DOHH2 (cell line): Measurements from ENCODE around the gene GPC1.

Source experiments
- H3F3A ChIP-seq: fragments of 200-600 bp; sonication (generic), shearing (Covaris generic); 2 replicates; pipeline ENCODE4 v1.6.0; 2016; ENCODE audit warnings: antibody characterized with exemption, mild to moderate bottlenecking; ENCODE audit not compliant: control insufficient read depth, insufficient read depth
- H3K27ac ChIP-seq: fragments of 200-600 bp; sonication (generic); 2 replicates; pipeline ENCODE4 v1.5.1; 2014; ENCODE audit warnings: low read depth, mild to moderate bottlenecking, low read length, moderate library complexity
- H3K27me3 ChIP-seq: fragments of 200-600 bp; sonication (generic); 2 replicates; pipeline ENCODE4 v1.6.1; 2014; ENCODE audit warnings: mild to moderate bottlenecking, low read length, mixed read lengths; ENCODE audit not compliant: control insufficient read depth
- H3K36me3 ChIP-seq: fragments of 200-600 bp; sonication (generic); 2 replicates; pipeline ENCODE4 v1.6.1; 2014; ENCODE audit warnings: mild to moderate bottlenecking, low read length, moderate library complexity, mixed read lengths; ENCODE audit not compliant: control insufficient read depth
- H3K4me1 ChIP-seq: fragments of 200-600 bp; sonication (generic); 2 replicates; pipeline ENCODE4 v1.6.1; 2014; ENCODE audit warnings: mild to moderate bottlenecking, low read length, mixed read lengths; ENCODE audit not compliant: control insufficient read depth
- H3K4me2 ChIP-seq: fragments of 200-600 bp; sonication (generic); 2 replicates; pipeline ENCODE4 v1.6.0; 2014; ENCODE audit warnings: mild to moderate bottlenecking, low read length, moderate library complexity
- H3K4me3 ChIP-seq: fragments of 200-600 bp; sonication (generic); 2 replicates; pipeline ENCODE4 v1.5.1; 2014; ENCODE audit warnings: mild to moderate bottlenecking, low read length, mixed read lengths
- H3K79me2 ChIP-seq: fragments of 200-600 bp; sonication (generic); 2 replicates; pipeline ENCODE4 v1.6.1; 2014; ENCODE audit warnings: mild to moderate bottlenecking, low read length, mixed read lengths; ENCODE audit not compliant: control insufficient read depth
- H3K9me2 ChIP-seq: fragments of 200-600 bp; sonication (generic); replicated peaks from 2 replicates; pipeline ENCODE4 v1.6.1; 2014; ENCODE audit warnings: mild to moderate bottlenecking, low read length, mixed read lengths; ENCODE audit not compliant: control insufficient read depth
- H3K9me3 ChIP-seq: fragments of 200-600 bp; sonication (generic); 2 replicates; pipeline ENCODE4 v1.6.1; 2014; ENCODE audit warnings: antibody characterized with exemption, low read length, mixed read lengths; ENCODE audit not compliant: control insufficient read depth, insufficient read depth
- H4K20me1 ChIP-seq: fragments of 200-600 bp; sonication (generic); 2 replicates; pipeline ENCODE4 v1.6.0; 2014; ENCODE audit warnings: low read depth, mild to moderate bottlenecking, antibody characterized with exemption, low read length, moderate library complexity; ENCODE audit not compliant: control insufficient read depth, insufficient read depth
- CTCF ChIP-seq: fragments of 200-600 bp; sonication (generic); IDR thresholded peaks from one replicate; pipeline ENCODE4 v1.5.1; 2014; ENCODE audit warnings: antibody characterized with exemption, mild to moderate bottlenecking, low read depth, low read length; ENCODE audit not compliant: poor library complexity, severe bottlenecking
- EZH2phosphoT487 ChIP-seq: fragments of 200-600 bp; sonication (generic); IDR thresholded peaks from 2 replicates; pipeline ENCODE4 v1.6.1; 2017; ENCODE audit warnings: borderline replicate concordance, mild to moderate bottlenecking, antibody characterized with exemption, low read length, moderate library complexity, mixed read lengths

The GPC1 gene

GRCh38 chr2:240458900-240459391, 23.5 kb downstream of the GPC1 start:
- no peaks in the 10 kb centered on the region for H3K4me1 ChIP-seq
- no peaks in the 10 kb centered on the region for H3K9me3 ChIP-seq
- no peaks in the 10 kb centered on the region for H3F3A ChIP-seq
- no peaks in the 10 kb centered on the region for H3K9me2 ChIP-seq
- peaks cover 11% of the 10 kb centered on the region; the same call in 1 of the 2 replicates for H3K27me3 ChIP-seq
- H3K79me2 ChIP-seq = no peaks in the 10 kb centered on the region
- no peak overlapping the region for H3K27ac ChIP-seq
- H3K36me3 ChIP-seq = no peaks in the 10 kb centered on the region
- no peak for TF ChIP-seq EZH2phosphoT487
- no peak for TF ChIP-seq CTCF
- no peak overlapping the region for H3K4me3 ChIP-seq
- H4K20me1 ChIP-seq = no peaks in the 10 kb centered on the region
- no peak overlapping the region for H3K4me2 ChIP-seq

- H3K9me3 ChIP-seq = no peaks in the 10 kb centered on the region
- no peak overlapping the region for H3K27ac ChIP-seq
- no peak overlapping the region for H3K4me3 ChIP-seq
- H3F3A ChIP-seq = no peaks in the 10 kb centered on the region
- H3K27me3 ChIP-seq = peaks cover 6% of the 10 kb centered on the region; the same call in 1 of the 2 replicates
- no peaks in the 10 kb centered on the region for H3K9me2 ChIP-seq
- H3K36me3 ChIP-seq = no peaks in the 10 kb centered on the region
- H3K4me2 ChIP-seq = no peak overlapping the region
- no peak for TF ChIP-seq CTCF
- TF ChIP-seq EZH2phosphoT487 = no peak
- no peaks in the 10 kb centered on the region for H3K4me1 ChIP-seq
- no peaks in the 10 kb centered on the region for H3K79me2 ChIP-seq
- H4K20me1 ChIP-seq = no peaks in the 10 kb centered on the region
These were observed 24.2 kb downstream of the GPC1 start for GRCh38 chr2:240459401-240460252.

- no peak for TF ChIP-seq CTCF
- TF ChIP-seq EZH2phosphoT487 = no peak
- Histone ChIP-seq H3F3A (no peaks in the 10 kb centered on the region), H3K9me2 (no peaks in the 10 kb centered on the region), H3K27ac (no peak overlapping the region), H3K4me2 (no peak overlapping the region), H3K9me3 (no peaks in the 10 kb centered on the region), H3K36me3 (no peaks in the 10 kb centered on the region), H3K4me1 (no peaks in the 10 kb centered on the region), H4K20me1 (no peaks in the 10 kb centered on the region), H3K4me3 (no peak overlapping the region), H3K27me3 (0 out of 2 replicates have a peak, but pooled peaks cover 2% of the 10 kb centered on the region), H3K79me2 (no peaks in the 10 kb centered on the region)
These were observed 24.8 kb downstream of the GPC1 start for GRCh38 chr2:240460253-240460711.
